Uterus (tissue), 2 donors: ENCODE data around the gene MBD5.

Experiments
- CTCF ChIP-seq, 4 experiments: fragments of 200-600 bp in 2 of 4; fragments of 450-650 bp in 2 of 4; sonication (generic) in 2 of 4; IDR thresholded peaks; one replicate each; pipeline ENCODE4 v1.5.1; 2016 to 2019; ENCODE audit warnings: antibody characterized with exemption in 4 of 4, mild to moderate bottlenecking in 2 of 4, moderate library complexity in 1 of 4
- POLR2A ChIP-seq, 2 donors: fragments of 450-650 bp; IDR thresholded peaks; one replicate each; pipeline ENCODE4 v1.6.1; 2016; ENCODE audit warnings: antibody characterized with exemption in 2 of 2, mild to moderate bottlenecking in 1 of 2, moderate library complexity in 1 of 2

GRCh38 chr2:148552675-148553331 lies 531.9 kb downstream of the MBD5 start:
- TF ChIP-seq CTCF (IDR thresholded peaks at IDR 0.05) (no peak), POLR2A (IDR thresholded peaks at IDR 0.05) (no peak)
